Endodermal cell (in vitro differentiated cells): Measurements from ENCODE around the gene ACO2. TPM values are rescaled to one million over a fixed set of nuclear protein-coding genes. Genes with fewer than 3 reads are reported as not detected.

Experiments
- DNase-seq: peaks from one replicate; pipeline ENCODE4 v3.0.0-alpha.2; 2017
- H3K27ac ChIP-seq: 2 replicates; pipeline ENCODE4 v1.5.1; 2013; ENCODE audit warnings: mild to moderate bottlenecking, low read depth, low read length, moderate library complexity
- H3K27me3 ChIP-seq: 2 replicates; pipeline ENCODE4 v1.6.1; 2013; ENCODE audit warnings: mild to moderate bottlenecking, low read length, moderate library complexity; ENCODE audit not compliant: insufficient read depth, control insufficient read depth, poor library complexity, severe bottlenecking
- H3K36me3 ChIP-seq: 2 replicates; pipeline ENCODE4 v1.7.0; 2013; ENCODE audit warnings: mild to moderate bottlenecking, low read length, moderate library complexity; ENCODE audit not compliant: control insufficient read depth, insufficient read depth
- H3K4me1 ChIP-seq: one replicate; pipeline ENCODE4 v1.7.0; 2013; ENCODE audit warnings: low read length; ENCODE audit not compliant: control insufficient read depth, insufficient read depth
- H3K4me3 ChIP-seq: 2 replicates; pipeline ENCODE4 v1.5.1; 2013; ENCODE audit warnings: mild to moderate bottlenecking, low read length, moderate library complexity
- H3K9ac ChIP-seq: 2 replicates; pipeline ENCODE4 v1.6.1; 2013; ENCODE audit warnings: mild to moderate bottlenecking, low read length, moderate library complexity; ENCODE audit not compliant: poor library complexity, severe bottlenecking; ENCODE audit errors: extremely low read depth
- H3K9me3 ChIP-seq: 2 replicates; pipeline ENCODE4 v1.6.1; 2013; ENCODE audit warnings: mild to moderate bottlenecking, low read length, moderate library complexity; ENCODE audit not compliant: control insufficient read depth
- H3K27ac Mint-ChIP-seq: 2 replicates; pipeline ENCODE4 v1.8.0; 2020; ENCODE audit warnings: mixed read lengths
- H3K27me3 Mint-ChIP-seq: 2 replicates; pipeline ENCODE4 v1.8.0; 2021; ENCODE audit warnings: mild to moderate bottlenecking, mixed read lengths; ENCODE audit not compliant: insufficient read depth
- H3K36me3 Mint-ChIP-seq: 2 replicates; pipeline ENCODE4 v1.8.0; 2020; ENCODE audit warnings: low read depth, mixed read lengths
- H3K4me1 Mint-ChIP-seq: 2 replicates; pipeline ENCODE4 v1.8.0; 2020; ENCODE audit warnings: mixed read lengths
- H3K4me3 Mint-ChIP-seq: 2 replicates; pipeline ENCODE4 v1.8.0; 2020; ENCODE audit warnings: mild to moderate bottlenecking, moderate library complexity, mixed read lengths
- H3K9me3 Mint-ChIP-seq: 2 replicates; pipeline ENCODE4 v1.8.0; 2020; ENCODE audit warnings: mild to moderate bottlenecking, mixed read lengths
- WGBS, 2 experiments: methylation state at CpG; one replicate each; pipeline versions ENCODE4 v1.1.5 to v1.1.7; 2013; ENCODE audit warnings: missing lambda C conversion rate in 2 of 2, mixed read lengths in 1 of 2; ENCODE audit not compliant: insufficient coverage in 1 of 2, insufficient read length in 1 of 2; 5-methylcytosine and 5-hydroxymethylcytosine counted together
- total RNA-seq, 2 donors: library from RNA; stranded (reverse); fragmentation: NEBNext Ultra II Directional in 1 of 2; extraction: Animal tissue kit (Norgen Biotek cat#: 25700) in 1 of 2; gene quantifications; 2 replicates in 1 of 2; 3 replicates in 1 of 2; pipeline ENCODE4 v1.2.1, GENCODE V29; 2021
- TF ChIP-seq, protein P1 (sequence below): fragments of 200-600 bp; sonication (generic); conservative IDR thresholded peaks from 2 replicates; pipeline ENCODE4 v1.5.0; 2021; ENCODE audit warnings: antibody characterized with exemption, mild to moderate bottlenecking

ACO2 gene
- total RNA-seq, 2 donors from 2014 or later: 69.0 to 82.3 TPM

DNA sequence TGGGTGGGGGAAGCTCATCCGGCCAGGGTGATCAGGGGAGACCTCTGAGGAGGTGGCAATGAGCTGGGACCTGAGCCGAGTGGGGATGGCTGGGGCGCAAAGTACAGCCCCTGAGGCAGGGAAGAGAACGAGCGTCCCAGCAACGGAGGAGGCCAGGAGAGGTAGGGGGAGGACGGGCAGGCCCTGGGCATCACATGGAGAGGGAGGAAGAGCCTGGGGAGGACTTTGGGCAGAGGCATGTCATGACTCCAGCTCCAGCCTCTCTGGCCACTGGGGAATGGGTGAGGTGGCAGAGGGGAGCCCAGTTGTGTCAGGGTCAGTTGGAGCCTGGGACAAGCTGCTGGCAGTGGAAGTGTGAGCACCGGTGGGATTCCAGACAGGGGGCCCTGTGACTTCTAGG lies 109.2 kb downstream of the ACO2 start:
- no peak overlapping the region for H3K27ac ChIP-seq
- H3K27me3 ChIP-seq: no peaks in the 10 kb centered on the region
- no peaks in the 10 kb centered on the region for H3K9me3 Mint-ChIP-seq
- no peaks in the 10 kb centered on the region for H3K4me1 ChIP-seq
- no peak overlapping the region for H3K27ac Mint-ChIP-seq
- no peaks in the 10 kb centered on the region for H3K27me3 Mint-ChIP-seq
- no peak for DNase-seq
- no peak overlapping the region for H3K4me3 ChIP-seq
- TF ChIP-seq, protein P1, sequence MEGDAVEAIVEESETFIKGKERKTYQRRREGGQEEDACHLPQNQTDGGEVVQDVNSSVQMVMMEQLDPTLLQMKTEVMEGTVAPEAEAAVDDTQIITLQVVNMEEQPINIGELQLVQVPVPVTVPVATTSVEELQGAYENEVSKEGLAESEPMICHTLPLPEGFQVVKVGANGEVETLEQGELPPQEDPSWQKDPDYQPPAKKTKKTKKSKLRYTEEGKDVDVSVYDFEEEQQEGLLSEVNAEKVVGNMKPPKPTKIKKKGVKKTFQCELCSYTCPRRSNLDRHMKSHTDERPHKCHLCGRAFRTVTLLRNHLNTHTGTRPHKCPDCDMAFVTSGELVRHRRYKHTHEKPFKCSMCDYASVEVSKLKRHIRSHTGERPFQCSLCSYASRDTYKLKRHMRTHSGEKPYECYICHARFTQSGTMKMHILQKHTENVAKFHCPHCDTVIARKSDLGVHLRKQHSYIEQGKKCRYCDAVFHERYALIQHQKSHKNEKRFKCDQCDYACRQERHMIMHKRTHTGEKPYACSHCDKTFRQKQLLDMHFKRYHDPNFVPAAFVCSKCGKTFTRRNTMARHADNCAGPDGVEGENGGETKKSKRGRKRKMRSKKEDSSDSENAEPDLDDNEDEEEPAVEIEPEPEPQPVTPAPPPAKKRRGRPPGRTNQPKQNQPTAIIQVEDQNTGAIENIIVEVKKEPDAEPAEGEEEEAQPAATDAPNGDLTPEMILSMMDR: no peak
- no peaks in the 10 kb centered on the region for H3K9me3 ChIP-seq
- H3K4me3 Mint-ChIP-seq: no peak overlapping the region
- H3K36me3 ChIP-seq: peaks cover 16% of the 10 kb centered on the region
- peaks cover 25% of the 10 kb centered on the region for H3K36me3 Mint-ChIP-seq
- WGBS, 2 experiments: 69 to 95% methylated on average over 2 to 8 of the region's 8 CpGs
- H3K9ac ChIP-seq: no peak overlapping the region
- H3K4me1 Mint-ChIP-seq: no peaks in the 10 kb centered on the region

Other genes starting within 250 kb of the ACO2 start
- 1 to 10 TPM in 1 of 2 donors, under 1 TPM in 1; 0.79 to 1.3 TPM for gene CHADL, start 228.2 kb upstream of the ACO2 start, total RNA-seq
- 100 to 1,000 TPM in 1 of 2 donors, 10 to 100 TPM in 1; 95.2 to 122 TPM for gene RANGAP1, start 182.9 kb upstream of the ACO2 start, total RNA-seq
- gene ZC3H7B, start 167.6 kb upstream of the ACO2 start, total RNA-seq: 10 to 100 TPM; 70.9 to 74.2 TPM
- 1 to 10 TPM; 4.7 to 7.9 TPM for gene TEF, start 87.2 kb upstream of the ACO2 start, total RNA-seq
- 10 to 100 TPM; 51.2 to 57.9 TPM for gene TOB2, start 22.3 kb upstream of the ACO2 start, total RNA-seq
- 10 to 100 TPM; 71.0 to 80.8 TPM for gene PHF5A, start 425 bp upstream of the ACO2 start, total RNA-seq
- gene POLR3H, start 75.4 kb downstream of the ACO2 start, total RNA-seq: 10 to 100 TPM; 30.1 to 32.6 TPM
- under 1 TPM; 0.27 to 0.90 TPM for gene CSDC2, start 91.9 kb downstream of the ACO2 start, total RNA-seq
- gene PMM1, start 120.7 kb downstream of the ACO2 start, total RNA-seq: 10 to 100 TPM; 19.0 to 32.3 TPM
- gene DESI1, start 151.9 kb downstream of the ACO2 start, total RNA-seq: 10 to 100 TPM; 21.8 to 28.9 TPM
- 100 to 1,000 TPM; 345 to 387 TPM for gene XRCC6, start 152.2 kb downstream of the ACO2 start, total RNA-seq
- gene SNU13, start 219.8 kb downstream of the ACO2 start, total RNA-seq: 100 to 1,000 TPM; 133 to 146 TPM
- gene MEI1, start 230.4 kb downstream of the ACO2 start, total RNA-seq: 1 to 10 TPM; 1.2 to 1.5 TPM